ENCODE measurements around the gene LTB. TPM values are rescaled to one million over a fixed set of nuclear protein-coding genes. Genes with fewer than 3 reads are reported as not detected.

The LTB gene
- total and polyA plus RNA-seq, 9 of the 15 experiments (the other 6 are each of a cell fraction or from before 2014, with no cell fraction given) = 0.07 to 0.51 TPM; not detected in 7

- no peak for TF ChIP-seq TCF7L2 (IDR thresholded peaks at IDR 0.05; ENCODE audit: low read depth, low read length)
- TF ChIP-seq THRAP3 (IDR thresholded peaks at IDR 0.05; ENCODE audit: borderline replicate concordance) = no peak
These were observed 28.7 kb upstream of the LTB start (continued) for GRCh38 chr6:31610968-31611367.

- Histone ChIP-seq H3K9me1 (ENCODE audit: control insufficient read depth, insufficient read depth, low read length) (no peaks in the 10 kb centered on the region), H3K9ac (ENCODE audit: insufficient read depth in 1 of 2, low read depth in 2 of 2, low read length in 2 of 2) (peak overlapping the region in 1 of 2 experiments; percentile 5; a peak in 2 of 4 replicates), H3K9me3 (replicated peaks; ENCODE audit: control insufficient read depth, insufficient read depth, low read depth, low read length) (no peaks in the 10 kb centered on the region), H3K79me2 (ENCODE audit: control insufficient read depth, insufficient read depth, low read length) (no peaks in the 10 kb centered on the region), H3K4me2 (ENCODE audit: insufficient read depth, low read length) (peak overlapping the region; percentile 34; the same call in 1 of the 2 replicates), H3K4me3 (no peak overlapping the region), H3K4me1 (replicated peaks in 1 of 2; ENCODE audit: control insufficient read depth in 2 of 2, insufficient read depth in 2 of 2, low read length in 2 of 2) (peaks cover 13 to 22% of the 10 kb centered on the region in 2 experiments), H2AFZ (ENCODE audit: low read depth, low read length) (peak overlapping the region; percentile 83), H4K20me1 (replicated peaks; ENCODE audit: control insufficient read depth, insufficient read depth, low read length) (no peaks in the 10 kb centered on the region), H3K27ac (ENCODE audit: extremely low read depth, low read depth, low read length) (peak overlapping the region; percentile 42; the same call in 2 of the 3 replicates), H3K27me3 (ENCODE audit: control insufficient read depth in 2 of 2, insufficient read depth in 2 of 2, low read length in 2 of 2) (no peaks in the 10 kb centered on the region), H3K36me3 (ENCODE audit: control insufficient read depth, insufficient read depth, low read length) (no peaks in the 10 kb centered on the region)
- ATAC-seq = peak; percentile 65
- ChIA-PET POLR2A (interaction anchor here (0.5 to 2.2 kb wide), 10 partner anchors 10 to 81 kb away, joined by 3 to 16 read pairs (median 4); partner anchors contain the start of genes BAG6, DDX39B, NCR3 and PRRC2A), CTCF (ENCODE audit: low intra/inter-chr PET ratio) (interaction anchor here (0.5 to 0.7 kb wide), 2 partner anchors 223 to 253 kb away, joined by 3 to 5 read pairs; no protein-coding TSS in a partner anchor)
- peak in 1 of 4 experiments; percentile 42 for DNase-seq (ENCODE audit: extremely low read depth in 1 of 4, low spot score in 3 of 4)
- WGBS (ENCODE audit: insufficient coverage, low coverage, missing lambda C conversion rate) = 40% methylated on average over 8 of the region's 8 CpGs
- no TSS peak for BruUV-seq (replicated peaks)
- in situ Hi-C loops (cut with MboI) = no loop called here
- FAIRE-seq = peak; percentile 57
- intact Hi-C loops (cut with micrococcal nuclease) = no loop called here
- TF ChIP-seq SMARCA4 (IDR thresholded peaks at IDR 0.05) (0 out of 2 replicates have a peak, but pooled peaks have one; percentile 16), RFX7 (CRISPR knock-in tag; IDR thresholded peaks at IDR 0.05) (no peak), SOX6 (IDR thresholded peaks at IDR 0.05) (0 out of 2 replicates have a peak, but pooled peaks have one; percentile 23), BHLHE40 (IDR thresholded peaks at IDR 0.05; ENCODE audit: low read length) (no peak), NFIX (CRISPR knock-in tag; IDR thresholded peaks at IDR 0.05; ENCODE audit: low read depth) (peak; percentile 11; the same call in 1 of the 2 replicates), STAG1 (CRISPR knock-in tag; IDR thresholded peaks at IDR 0.05; ENCODE audit: borderline replicate concordance) (no peak), SRSF9 (IDR thresholded peaks at IDR 0.05; ENCODE audit: borderline replicate concordance, low read depth, low read length) (no peak), FOS (IDR thresholded peaks at IDR 0.05; ENCODE audit: extremely low read depth, insufficient read length) (no peak), CREM (IDR thresholded peaks at IDR 0.05; ENCODE audit: low read depth) (0 out of 2 replicates have a peak, but pooled peaks have one; percentile 10), CGGBP1 (CRISPR knock-in tag; IDR thresholded peaks at IDR 0.05) (no peak)
- TF ChIP-seq, protein P1, sequence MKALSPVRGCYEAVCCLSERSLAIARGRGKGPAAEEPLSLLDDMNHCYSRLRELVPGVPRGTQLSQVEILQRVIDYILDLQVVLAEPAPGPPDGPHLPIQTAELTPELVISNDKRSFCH (CRISPR knock-in tag; IDR thresholded peaks at IDR 0.05) = no peak
- TF ChIP-seq, protein P1 (tag; IDR thresholded peaks at IDR 0.05) = no peak
- TF ChIP-seq, protein P2, sequence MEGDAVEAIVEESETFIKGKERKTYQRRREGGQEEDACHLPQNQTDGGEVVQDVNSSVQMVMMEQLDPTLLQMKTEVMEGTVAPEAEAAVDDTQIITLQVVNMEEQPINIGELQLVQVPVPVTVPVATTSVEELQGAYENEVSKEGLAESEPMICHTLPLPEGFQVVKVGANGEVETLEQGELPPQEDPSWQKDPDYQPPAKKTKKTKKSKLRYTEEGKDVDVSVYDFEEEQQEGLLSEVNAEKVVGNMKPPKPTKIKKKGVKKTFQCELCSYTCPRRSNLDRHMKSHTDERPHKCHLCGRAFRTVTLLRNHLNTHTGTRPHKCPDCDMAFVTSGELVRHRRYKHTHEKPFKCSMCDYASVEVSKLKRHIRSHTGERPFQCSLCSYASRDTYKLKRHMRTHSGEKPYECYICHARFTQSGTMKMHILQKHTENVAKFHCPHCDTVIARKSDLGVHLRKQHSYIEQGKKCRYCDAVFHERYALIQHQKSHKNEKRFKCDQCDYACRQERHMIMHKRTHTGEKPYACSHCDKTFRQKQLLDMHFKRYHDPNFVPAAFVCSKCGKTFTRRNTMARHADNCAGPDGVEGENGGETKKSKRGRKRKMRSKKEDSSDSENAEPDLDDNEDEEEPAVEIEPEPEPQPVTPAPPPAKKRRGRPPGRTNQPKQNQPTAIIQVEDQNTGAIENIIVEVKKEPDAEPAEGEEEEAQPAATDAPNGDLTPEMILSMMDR (IDR thresholded peaks at IDR 0.05 in 2 of 3, conservative IDR thresholded peaks at IDR 0.05 in 1 of 3; ENCODE audit: insufficient read depth in 2 of 3, low read depth in 1 of 3, low read length in 3 of 3) = peak in 2 of 3 experiments; percentile 9 to 27; a peak in 2 of 6 replicates
- TF ChIP-seq, protein P3, sequence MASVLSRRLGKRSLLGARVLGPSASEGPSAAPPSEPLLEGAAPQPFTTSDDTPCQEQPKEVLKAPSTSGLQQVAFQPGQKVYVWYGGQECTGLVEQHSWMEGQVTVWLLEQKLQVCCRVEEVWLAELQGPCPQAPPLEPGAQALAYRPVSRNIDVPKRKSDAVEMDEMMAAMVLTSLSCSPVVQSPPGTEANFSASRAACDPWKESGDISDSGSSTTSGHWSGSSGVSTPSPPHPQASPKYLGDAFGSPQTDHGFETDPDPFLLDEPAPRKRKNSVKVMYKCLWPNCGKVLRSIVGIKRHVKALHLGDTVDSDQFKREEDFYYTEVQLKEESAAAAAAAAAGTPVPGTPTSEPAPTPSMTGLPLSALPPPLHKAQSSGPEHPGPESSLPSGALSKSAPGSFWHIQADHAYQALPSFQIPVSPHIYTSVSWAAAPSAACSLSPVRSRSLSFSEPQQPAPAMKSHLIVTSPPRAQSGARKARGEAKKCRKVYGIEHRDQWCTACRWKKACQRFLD (CRISPR knock-in tag; IDR thresholded peaks at IDR 0.05) = no peak
These were observed 27.5 kb upstream of the LTB start for GRCh38 chr6:31609519-31610406.

Data from K562 (cell line).